Tibial nerve (tissue), 3 donors: ENCODE measurements around the gene GAS2L1.

Experiments used
- CTCF ChIP-seq, 5 experiments: fragments of 200-600 bp in 3 of 5; fragments of 450-650 bp in 2 of 5; sonication (generic) in 3 of 5; IDR thresholded peaks; one replicate each; pipeline ENCODE4 v1.5.1; 2016 to 2019; ENCODE audit warnings: antibody characterized with exemption in 5 of 5, mild to moderate bottlenecking in 3 of 5, moderate library complexity in 2 of 5
- POLR2A ChIP-seq, 2 donors: fragments of 450-650 bp; IDR thresholded peaks; one replicate each; pipeline ENCODE4 v1.6.1; 2017; ENCODE audit warnings: antibody characterized with exemption in 2 of 2, mild to moderate bottlenecking in 2 of 2, moderate library complexity in 2 of 2

GRCh38 chr22:29352778-29353177 is 46.3 kb downstream of the GAS2L1 start:
- no peak for TF ChIP-seq CTCF (IDR thresholded peaks at IDR 0.05)
- TF ChIP-seq POLR2A (IDR thresholded peaks at IDR 0.05), result no peak
